Measurements from ENCODE around the gene KY.

DNA sequence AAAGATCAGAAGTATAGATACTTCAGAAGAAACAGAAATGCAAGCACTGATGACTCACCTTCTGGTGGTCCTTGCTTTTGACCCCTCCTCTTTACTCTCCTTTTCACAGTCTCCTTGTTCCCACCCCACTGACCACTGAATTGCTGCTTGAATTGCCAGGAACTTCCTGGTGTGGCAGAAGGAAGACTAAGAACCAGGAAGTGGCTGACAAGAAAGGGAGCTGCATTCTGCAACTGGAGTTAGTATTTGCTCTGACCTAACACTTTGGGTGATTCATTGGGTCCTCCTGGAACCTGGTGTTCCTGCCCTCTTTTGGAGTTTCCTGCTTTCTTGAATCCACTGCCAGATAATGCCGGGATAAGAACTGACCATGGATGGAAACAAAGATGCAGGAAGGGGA lies 23.0 kb downstream of the KY start:
- TF ChIP-seq, protein P1, sequence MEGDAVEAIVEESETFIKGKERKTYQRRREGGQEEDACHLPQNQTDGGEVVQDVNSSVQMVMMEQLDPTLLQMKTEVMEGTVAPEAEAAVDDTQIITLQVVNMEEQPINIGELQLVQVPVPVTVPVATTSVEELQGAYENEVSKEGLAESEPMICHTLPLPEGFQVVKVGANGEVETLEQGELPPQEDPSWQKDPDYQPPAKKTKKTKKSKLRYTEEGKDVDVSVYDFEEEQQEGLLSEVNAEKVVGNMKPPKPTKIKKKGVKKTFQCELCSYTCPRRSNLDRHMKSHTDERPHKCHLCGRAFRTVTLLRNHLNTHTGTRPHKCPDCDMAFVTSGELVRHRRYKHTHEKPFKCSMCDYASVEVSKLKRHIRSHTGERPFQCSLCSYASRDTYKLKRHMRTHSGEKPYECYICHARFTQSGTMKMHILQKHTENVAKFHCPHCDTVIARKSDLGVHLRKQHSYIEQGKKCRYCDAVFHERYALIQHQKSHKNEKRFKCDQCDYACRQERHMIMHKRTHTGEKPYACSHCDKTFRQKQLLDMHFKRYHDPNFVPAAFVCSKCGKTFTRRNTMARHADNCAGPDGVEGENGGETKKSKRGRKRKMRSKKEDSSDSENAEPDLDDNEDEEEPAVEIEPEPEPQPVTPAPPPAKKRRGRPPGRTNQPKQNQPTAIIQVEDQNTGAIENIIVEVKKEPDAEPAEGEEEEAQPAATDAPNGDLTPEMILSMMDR (IDR thresholded peaks at IDR 0.05), result no peak
- TF ChIP-seq POLR2A (IDR thresholded peaks at IDR 0.05) (no peak), EP300 (IDR thresholded peaks at IDR 0.05) (no peak)
